Measurements from ENCODE around the gene MT1A.
"Not testable (repeated sequence)": the region's sequence is repeated elsewhere in the genome, so short reads cannot be mapped to it uniquely, and the experiment has no call there.

MT1A gene

GRCh38 chr16:56673921-56674320, 35.5 kb downstream of the MT1A start:
- DNase-seq (ENCODE audit: low read depth), result peak; percentile 19
- H3K4me3 ChIP-seq (ENCODE audit: low read depth, low read length), result no peak overlapping the region
- TF ChIP-seq, protein P1, sequence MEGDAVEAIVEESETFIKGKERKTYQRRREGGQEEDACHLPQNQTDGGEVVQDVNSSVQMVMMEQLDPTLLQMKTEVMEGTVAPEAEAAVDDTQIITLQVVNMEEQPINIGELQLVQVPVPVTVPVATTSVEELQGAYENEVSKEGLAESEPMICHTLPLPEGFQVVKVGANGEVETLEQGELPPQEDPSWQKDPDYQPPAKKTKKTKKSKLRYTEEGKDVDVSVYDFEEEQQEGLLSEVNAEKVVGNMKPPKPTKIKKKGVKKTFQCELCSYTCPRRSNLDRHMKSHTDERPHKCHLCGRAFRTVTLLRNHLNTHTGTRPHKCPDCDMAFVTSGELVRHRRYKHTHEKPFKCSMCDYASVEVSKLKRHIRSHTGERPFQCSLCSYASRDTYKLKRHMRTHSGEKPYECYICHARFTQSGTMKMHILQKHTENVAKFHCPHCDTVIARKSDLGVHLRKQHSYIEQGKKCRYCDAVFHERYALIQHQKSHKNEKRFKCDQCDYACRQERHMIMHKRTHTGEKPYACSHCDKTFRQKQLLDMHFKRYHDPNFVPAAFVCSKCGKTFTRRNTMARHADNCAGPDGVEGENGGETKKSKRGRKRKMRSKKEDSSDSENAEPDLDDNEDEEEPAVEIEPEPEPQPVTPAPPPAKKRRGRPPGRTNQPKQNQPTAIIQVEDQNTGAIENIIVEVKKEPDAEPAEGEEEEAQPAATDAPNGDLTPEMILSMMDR (IDR thresholded peaks at IDR 0.05; ENCODE audit: control insufficient read depth, extremely low read depth, insufficient read depth), result peak; percentile 71

- not testable (repeated sequence) for DNase-seq (ENCODE audit: low read depth); H3K4me3 ChIP-seq (ENCODE audit: low read depth, low read length)
Measured at GRCh38 chr16:56674570-56674969, 36.1 kb downstream of the MT1A start.

GRCh38 chr16:56675685-56676210, 37.3 kb downstream of the MT1A start:
- TF ChIP-seq, protein P1 (IDR thresholded peaks at IDR 0.05; ENCODE audit: control insufficient read depth, extremely low read depth, insufficient read depth), result no peak
- DNase-seq (ENCODE audit: low read depth), result no peak
- H3K4me3 ChIP-seq (ENCODE audit: low read depth, low read length), result no peak overlapping the region

DNA sequence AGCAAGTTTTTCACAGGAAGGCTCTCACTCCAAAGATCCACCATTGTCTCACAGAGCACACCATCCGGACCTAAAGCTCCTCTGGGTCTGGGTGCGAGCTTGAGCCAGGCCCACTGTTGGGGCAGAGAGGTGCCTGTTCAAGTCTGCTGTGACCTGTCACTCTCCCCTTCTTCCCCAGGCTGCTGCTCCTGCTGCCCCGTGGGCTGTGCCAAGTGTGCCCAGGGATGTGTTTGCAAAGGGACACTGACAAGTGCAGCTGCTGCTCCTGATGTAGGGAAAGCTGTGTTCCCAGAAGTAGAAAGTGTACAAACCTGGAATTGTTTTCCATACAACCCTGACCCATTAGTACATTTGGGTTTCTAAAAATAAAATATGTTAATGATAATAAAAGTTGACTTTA, 39.0 kb downstream of the MT1A start:
- TF ChIP-seq, protein P1 (IDR thresholded peaks at IDR 0.05; ENCODE audit: control insufficient read depth, extremely low read depth, insufficient read depth), result no peak
- DNase-seq (ENCODE audit: low read depth), result no peak
- H3K4me3 ChIP-seq (ENCODE audit: low read depth, low read length), result no peak overlapping the region

GRCh38 chr16:56679078-56679730, 40.7 kb downstream of the MT1A start:
- TF ChIP-seq, protein P1 (IDR thresholded peaks at IDR 0.05; ENCODE audit: control insufficient read depth, extremely low read depth, insufficient read depth), result no peak
- no peak overlapping the region for H3K4me3 ChIP-seq (ENCODE audit: low read depth, low read length)

DNA sequence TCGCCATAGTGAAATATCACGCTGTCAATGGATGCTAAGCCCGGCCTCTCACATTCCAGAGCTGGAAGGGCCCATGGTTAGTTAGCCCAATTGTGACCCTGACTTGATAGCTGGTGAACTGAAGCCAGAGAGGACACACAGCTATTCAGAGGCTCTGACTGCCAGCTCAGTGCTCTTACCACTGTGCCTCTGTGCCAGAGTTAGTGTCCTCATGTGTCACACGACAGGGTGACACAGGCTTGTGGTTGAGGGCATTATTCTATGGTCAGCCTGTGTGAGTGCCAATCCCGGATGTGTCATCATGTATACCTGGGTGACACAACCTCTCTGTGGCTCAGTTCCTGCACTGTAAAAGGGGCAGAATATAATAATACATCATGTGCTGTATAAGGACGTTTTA, 41.4 kb downstream of the MT1A start:
- TF ChIP-seq, protein P1 (IDR thresholded peaks at IDR 0.05; ENCODE audit: control insufficient read depth, extremely low read depth, insufficient read depth), result no peak
- DNase-seq (ENCODE audit: low read depth), result no peak
- H3K4me3 ChIP-seq (ENCODE audit: low read depth, low read length), result no peak overlapping the region

More at GRCh38 chr16:56679078-56679730, 40.7 kb downstream of the MT1A start:
- DNase-seq (ENCODE audit: low read depth), result no peak

DNA sequence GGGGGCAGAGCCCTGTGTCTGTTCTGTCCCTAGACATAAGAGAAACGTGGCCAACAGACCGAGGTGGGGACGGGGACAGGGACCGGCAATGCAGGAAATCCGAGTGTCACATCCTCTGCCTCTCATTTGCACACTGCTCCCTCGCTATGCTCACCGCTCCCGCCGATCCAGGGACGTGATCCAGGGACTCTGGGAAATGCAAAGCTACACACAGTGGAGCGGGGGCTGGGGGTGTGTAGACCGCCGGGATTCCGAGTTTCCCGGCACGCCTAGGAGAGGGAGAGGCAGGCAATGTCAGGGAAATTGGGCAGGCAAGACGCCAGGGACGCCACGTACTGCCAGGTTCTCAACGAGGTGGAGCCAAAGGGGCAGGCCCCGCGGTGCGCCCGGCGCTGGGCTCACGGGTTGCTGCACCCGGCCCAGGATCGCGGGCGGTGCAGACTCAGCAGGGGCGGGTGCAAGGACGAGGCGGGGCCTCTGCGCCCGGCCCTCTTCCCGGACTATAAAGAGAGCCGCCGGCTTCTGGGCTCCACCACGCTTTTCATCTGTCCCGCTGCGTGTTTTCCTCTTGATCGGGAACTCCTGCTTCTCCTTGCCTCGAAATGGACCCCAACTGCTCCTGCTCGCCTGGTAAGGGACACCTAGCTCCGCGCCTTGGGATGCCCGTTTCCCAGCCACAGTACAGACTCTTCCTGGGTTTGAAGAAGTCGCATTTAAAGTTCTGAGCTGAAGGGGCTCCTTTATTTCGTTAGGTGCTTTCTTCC, 43.7 kb downstream of the MT1A start, which contains the start of gene MT1X:
Gene MT1X (plus strand): TSS at position 532 of the 764 bp plus-strand sequence. CDS start 71 bp downstream, at position 603.
- peak within 1 kb of the TSS; percentile 74 for H3K4me3 ChIP-seq (ENCODE audit: low read depth, low read length)
- TF ChIP-seq, protein P1 (IDR thresholded peaks at IDR 0.05; ENCODE audit: control insufficient read depth, extremely low read depth, insufficient read depth), result no peak
- peak; percentile 91 for DNase-seq (ENCODE audit: low read depth)

All from LNCaP clone FGC (cell line).